HG03521 (cell line): ENCODE measurements around the gene MYO15A.
A peak's percentile ranks its signal among the peaks of the same experiment; 100 is the strongest.
"Not testable (repeated sequence)": the region's sequence is repeated elsewhere in the genome, so short reads cannot be mapped to it uniquely, and the experiment has no call there.

Source experiments
- ATAC-seq: cut with Tn5 transposase; IDR thresholded peaks from one replicate; pipeline ENCODE4 v1.9.1; 2021; ENCODE audit warnings: mild to moderate bottlenecking, moderate library complexity; ENCODE audit not compliant: unreplicated experiment

MYO15A gene

GRCh38 chr17:18208092-18208491 is 99.5 kb downstream of the MYO15A start:
- no peak for ATAC-seq

GRCh38 chr17:18213666-18214270 is 105.2 kb downstream of the MYO15A start:
- no peak for ATAC-seq

GRCh38 chr17:18216906-18217305 is 108.3 kb downstream of the MYO15A start:
- ATAC-seq, result not testable (repeated sequence)

DNA sequence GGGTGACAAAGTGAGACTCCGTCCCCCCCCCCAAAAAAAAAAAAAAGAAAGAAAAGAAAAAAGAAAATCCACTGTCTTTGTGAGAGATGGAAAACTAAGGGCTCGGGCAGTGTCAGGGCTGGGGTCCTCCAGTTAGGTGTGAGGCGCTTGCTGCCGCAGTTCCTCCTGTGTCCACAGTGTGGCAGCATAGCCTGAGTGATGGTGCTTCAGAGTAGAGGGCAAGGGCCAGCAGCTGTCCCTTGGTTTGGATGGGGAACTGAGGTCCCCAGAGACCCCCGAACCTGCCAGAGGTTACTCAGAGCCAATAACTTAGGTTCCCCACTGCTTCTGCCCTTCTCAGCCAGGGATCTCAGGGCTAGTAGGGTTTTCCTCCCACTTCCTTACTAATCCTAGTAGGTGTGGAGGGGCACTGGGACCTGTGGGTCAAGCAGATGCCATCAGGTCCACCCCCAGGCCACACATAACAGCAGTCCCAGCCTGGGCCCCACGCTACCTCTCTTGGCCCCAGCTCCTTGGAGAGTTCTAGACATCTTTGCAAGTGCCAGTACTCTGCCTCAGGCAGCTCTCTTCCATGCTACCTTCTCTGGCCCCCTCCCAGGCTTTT is 109.0 kb downstream of the MYO15A start:
- ATAC-seq, result no peak

- no peak for ATAC-seq
These were observed 110.3 kb downstream of the MYO15A start for GRCh38 chr17:18218756-18219415.

DNA sequence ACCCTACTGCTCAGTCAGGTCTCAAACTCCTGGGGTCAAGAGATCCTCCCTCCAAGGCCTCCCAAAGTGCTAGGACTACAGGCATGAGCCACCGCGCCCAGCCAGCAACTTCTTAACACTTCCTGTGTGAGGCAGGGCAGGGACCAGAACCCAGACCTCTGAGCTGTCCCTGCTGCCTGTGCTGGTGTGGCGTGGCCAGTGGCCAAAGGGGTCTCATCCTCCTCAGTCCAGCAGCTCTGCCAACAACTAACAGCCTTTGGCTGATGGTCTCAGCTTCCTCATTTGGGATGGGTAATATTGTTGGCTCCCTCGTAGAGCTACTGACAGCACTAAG is 115.5 kb downstream of the MYO15A start:
- no peak for ATAC-seq

GRCh38 chr17:18224387-18225120 is 116.0 kb downstream of the MYO15A start:
- no peak for ATAC-seq

DNA sequence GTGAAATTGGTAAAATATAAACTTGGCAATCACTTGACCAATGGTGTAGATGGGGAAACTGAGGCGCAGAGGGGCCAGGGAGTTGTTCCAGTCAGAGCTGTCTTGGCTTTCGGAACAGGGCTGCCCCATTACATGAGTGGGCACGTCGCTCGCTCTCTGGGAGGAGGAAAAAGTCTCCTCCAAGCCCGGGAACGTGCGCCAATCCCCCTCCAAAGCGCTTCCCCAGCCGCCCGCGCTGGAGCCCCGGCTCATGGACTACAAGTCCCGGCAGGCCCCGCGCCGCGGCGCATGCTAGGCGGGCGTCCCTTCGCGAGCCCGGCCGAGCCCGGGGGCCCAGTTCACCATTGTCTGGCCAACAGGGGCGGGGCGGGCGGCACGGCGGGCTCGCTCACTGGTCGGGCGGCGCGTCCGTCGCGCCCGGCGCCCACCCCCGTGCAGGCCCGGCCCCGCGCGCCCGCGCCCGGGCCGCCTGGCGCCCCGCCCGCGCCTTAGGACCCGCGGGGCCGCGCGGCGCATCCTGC is 116.6 kb downstream of the MYO15A start, which contains the start of gene LLGL1:
Gene LLGL1, plus strand, starts transcription at position 515 of the 521 bp plus-strand sequence. CDS start 48 bp downstream, outside the sequence.
- ATAC-seq, result peak; percentile 93

GRCh38 chr17:18225642-18226283 is 117.2 kb downstream of the MYO15A start:
- ATAC-seq, result no peak

DNA sequence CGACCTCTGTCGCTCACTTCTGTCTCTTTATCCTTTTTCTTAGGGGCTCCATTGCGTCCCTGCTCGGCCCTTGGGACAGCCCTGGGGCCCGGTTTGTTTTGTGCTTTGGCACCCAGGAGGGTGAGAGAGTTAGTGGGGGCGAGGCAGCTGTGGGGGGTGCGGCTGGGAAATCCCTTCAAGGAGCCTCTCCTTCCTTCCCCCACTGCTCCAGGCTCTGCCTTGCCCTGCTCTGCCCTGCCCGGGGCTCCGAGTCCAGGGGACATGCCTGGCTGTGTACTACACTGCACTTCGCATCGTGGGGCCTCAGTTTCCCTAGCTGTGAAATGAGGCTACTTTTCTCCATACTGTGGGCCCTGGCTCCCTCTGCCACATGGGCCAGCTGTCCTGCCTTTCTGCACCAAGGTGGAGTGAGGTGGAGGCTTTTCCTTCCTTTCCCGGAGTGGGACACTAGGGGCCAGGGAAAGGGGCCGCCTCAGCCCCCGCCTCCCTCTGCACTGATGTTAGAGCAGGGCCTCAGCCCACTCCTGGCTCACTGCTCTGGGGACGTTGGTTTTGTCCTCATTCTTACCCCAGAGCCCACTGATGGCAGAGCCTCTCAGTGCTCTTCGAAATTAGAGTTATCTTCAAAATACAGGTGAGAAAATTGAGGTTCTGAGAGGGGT is 117.9 kb downstream of the MYO15A start:
- ATAC-seq, result no peak

DNA sequence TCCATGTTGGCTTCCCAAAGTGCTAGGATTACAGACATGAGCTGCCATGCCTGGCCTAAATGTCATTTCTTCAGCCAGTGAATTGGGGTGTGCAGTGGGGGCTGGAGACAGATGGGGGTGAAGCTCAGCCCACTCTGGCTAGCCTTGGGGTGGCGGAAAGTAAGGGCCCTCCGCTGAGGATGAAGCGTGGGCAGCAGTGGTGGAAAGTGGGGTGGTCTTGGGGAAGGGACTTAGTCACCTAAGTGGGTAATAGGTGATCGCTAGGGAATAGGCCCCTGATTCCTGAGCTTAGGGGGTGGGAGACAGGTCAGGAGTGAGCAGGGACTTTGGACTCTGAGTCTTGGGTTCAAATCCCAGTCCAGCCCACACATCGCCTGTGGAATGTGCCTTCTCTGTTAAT is 119.1 kb downstream of the MYO15A start:
- no peak for ATAC-seq

GRCh38 chr17:18228176-18228682 is 119.7 kb downstream of the MYO15A start:
- no peak for ATAC-seq

DNA sequence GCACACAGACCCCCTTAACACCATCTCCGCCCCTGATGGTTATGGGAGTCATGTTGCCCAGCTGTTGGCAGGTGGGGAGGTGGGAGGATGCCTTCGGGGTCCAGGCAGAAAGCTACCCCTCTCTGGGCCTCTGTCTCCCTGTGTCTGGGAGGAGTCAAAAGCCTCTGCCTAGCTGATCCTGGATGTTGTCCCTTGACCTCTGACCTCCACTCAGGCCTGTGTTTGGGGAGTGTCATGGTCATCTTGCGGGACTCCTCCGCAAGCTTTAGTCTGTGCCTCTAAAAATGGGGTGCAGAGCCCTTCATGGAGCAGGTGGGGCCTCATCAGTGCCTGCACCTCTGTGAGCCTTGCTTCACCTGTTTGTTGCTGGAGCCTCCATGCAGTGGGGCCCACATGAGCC is 120.7 kb downstream of the MYO15A start:
- ATAC-seq, result no peak
